Cardiac muscle cell (in vitro differentiated cells and primary cell): ENCODE measurements around the gene HDAC4. TPM values are rescaled to one million over a fixed set of nuclear protein-coding genes. Genes with fewer than 3 reads are reported as not detected.

Experiments
- DNase-seq, 2 donors: peaks; one replicate each; pipeline versions ENCODE4 v3.0.0 to v3.0.0-alpha.2; 2010 to 2017; ENCODE audit warnings: low read depth in 1 of 2, low spot score in 1 of 2
- H3K27ac ChIP-seq: fragments of 200-600 bp; sonication (generic); 2 replicates; pipeline ENCODE4 v1.5.1; 2016
- H3K27me3 ChIP-seq: fragments of 200-600 bp; sonication (generic); 2 replicates; pipeline ENCODE4 v1.6.0; 2016; ENCODE audit warnings: control low read depth
- H3K36me3 ChIP-seq: fragments of 200-600 bp; sonication (generic); 2 replicates; pipeline ENCODE4 v1.5.1; 2016; ENCODE audit warnings: control low read depth
- H3K4me1 ChIP-seq: fragments of 200-600 bp; sonication (generic); 2 replicates; pipeline ENCODE4 v1.8.1; 2017; ENCODE audit warnings: low read depth, mild to moderate bottlenecking, mixed run types
- H3K4me3 ChIP-seq: fragments of 200-600 bp; sonication (generic); 2 replicates; pipeline ENCODE4 v1.5.1; 2016; ENCODE audit warnings: mild to moderate bottlenecking
- H3K9me3 ChIP-seq: fragments of 200-600 bp; sonication (generic); 2 replicates; pipeline ENCODE4 v1.5.1; 2017; ENCODE audit warnings: low read depth, mild to moderate bottlenecking, control low read depth
- CTCF ChIP-seq: IDR thresholded peaks from 2 replicates; pipeline ENCODE4 v1.5.1; 2012; ENCODE audit warnings: low read depth, mild to moderate bottlenecking, low read length
- polyA plus RNA-seq: library from polyadenylated mRNA; unstranded; fragments of >200 nt; fragmentation: Nextera tagmentation; extraction: Ambion mirVana; gene quantifications from 2 replicates; pipeline ENCODE4 v1.2.1, GENCODE V29; 2016
- total RNA-seq: library from RNA; depleted of rRNA; stranded (reverse); fragments of >200 nt; gene quantifications from 2 replicates; pipeline ENCODE4 v1.2.3, GENCODE V29; 2016

The HDAC4 gene
- total and polyA plus RNA-seq, 2 experiments from 2014 or later, result 7.0 to 41.6 TPM

GRCh38 chr2:239376351-239376750 is 24.5 kb downstream of the HDAC4 start:
- TF ChIP-seq CTCF, result no peak
- no peaks in the 10 kb centered on the region for H3K9me3 ChIP-seq

GRCh38 chr2:239375278-239376061 is 25.4 kb downstream of the HDAC4 start:
- no peaks in the 10 kb centered on the region for H3K36me3 ChIP-seq
- H3K4me3 ChIP-seq, result no peak overlapping the region
- DNase-seq, result no peak
- TF ChIP-seq CTCF, result no peak
- no peaks in the 10 kb centered on the region for H3K4me1 ChIP-seq
- H3K27ac ChIP-seq, result no peak overlapping the region
- no peaks in the 10 kb centered on the region for H3K9me3 ChIP-seq
- H3K27me3 ChIP-seq, result no peaks in the 10 kb centered on the region

More at GRCh38 chr2:239376351-239376750, 24.5 kb downstream of the HDAC4 start:
- no peak overlapping the region for H3K27ac ChIP-seq
- no peaks in the 10 kb centered on the region for H3K36me3 ChIP-seq
- no peak for DNase-seq
- H3K4me3 ChIP-seq, result no peak overlapping the region
- H3K4me1 ChIP-seq, result no peaks in the 10 kb centered on the region
- H3K27me3 ChIP-seq, result no peaks in the 10 kb centered on the region

- Histone ChIP-seq H3K4me3 (no peak overlapping the region), H3K27ac (no peak overlapping the region), H3K36me3 (no peaks in the 10 kb centered on the region), H3K27me3 (no peaks in the 10 kb centered on the region), H3K4me1 (no peaks in the 10 kb centered on the region), H3K9me3 (no peaks in the 10 kb centered on the region)
- TF ChIP-seq CTCF, result no peak
- no peak for DNase-seq
Observed at GRCh38 chr2:239374896-239375277, 25.9 kb downstream of the HDAC4 start.

GRCh38 chr2:239372835-239373234 is 28.0 kb downstream of the HDAC4 start:
- Histone ChIP-seq H3K9me3 (no peaks in the 10 kb centered on the region), H3K27me3 (no peaks in the 10 kb centered on the region), H3K4me1 (peaks cover 7% of the 10 kb centered on the region), H3K27ac (no peak overlapping the region), H3K4me3 (no peak overlapping the region), H3K36me3 (no peaks in the 10 kb centered on the region)
- no peak for DNase-seq
- TF ChIP-seq CTCF, result no peak

- Histone ChIP-seq H3K36me3 (no peaks in the 10 kb centered on the region), H3K9me3 (no peaks in the 10 kb centered on the region), H3K27me3 (no peaks in the 10 kb centered on the region), H3K4me3 (no peak overlapping the region), H3K4me1 (peaks cover 7% of the 10 kb centered on the region), H3K27ac (no peak overlapping the region)
- TF ChIP-seq CTCF, result no peak
- DNase-seq, result no peak
Observed at GRCh38 chr2:239371726-239372686, 28.8 kb downstream of the HDAC4 start.
